ENCODE results near the gene KRT13. TPM values are rescaled to one million over a fixed set of nuclear protein-coding genes. Genes with fewer than 3 reads are reported as not detected.

KRT13 gene
- total and polyA plus RNA-seq, 10 of the 15 experiments (the other 5 are each of a cell fraction or from before 2014, with no cell fraction given) = not detected

DNA sequence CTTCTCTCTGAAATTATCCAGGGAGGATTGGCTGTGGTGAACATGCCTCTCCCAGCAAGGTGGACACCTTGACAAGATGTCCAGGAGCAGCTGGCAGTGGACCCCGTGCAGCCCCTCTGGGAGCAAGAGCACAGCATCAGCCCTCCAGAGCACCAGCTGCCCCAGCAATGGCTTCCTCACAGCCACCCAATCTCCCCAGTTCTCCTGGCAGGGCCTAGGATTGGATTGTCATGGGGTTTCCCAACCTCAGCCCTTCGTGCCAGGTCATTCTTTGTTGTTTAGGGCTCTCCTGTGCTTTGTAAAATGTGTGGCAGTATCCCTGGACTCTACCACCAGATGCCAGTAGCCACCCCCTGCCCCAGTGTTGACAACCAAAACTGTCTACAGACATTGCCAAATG lies 13.9 kb downstream of the KRT13 start:
- no peaks in the 10 kb centered on the region for H3K79me2 ChIP-seq (ENCODE audit: control insufficient read depth, insufficient read depth, low read length)
- BruUV-seq (replicated peaks) = no TSS peak
- H3K9me3 ChIP-seq (replicated peaks; ENCODE audit: control insufficient read depth, insufficient read depth, low read length) = no peaks in the 10 kb centered on the region
- no peaks in the 10 kb centered on the region for H3K4me1 ChIP-seq (ENCODE audit: control insufficient read depth, insufficient read depth, low read length)
- ChIA-PET RAD21 (ENCODE audit: unreplicated experiment) (no interaction called here), CTCF (interaction anchor here (1.6 kb wide), 1 partner anchor 157 kb away, joined by 4 read pairs; no protein-coding TSS in a partner anchor), SMC1A (ENCODE audit: uncharacterized antibody, unreplicated experiment) (interaction anchor here (1.6 kb wide), 1 partner anchor 582 kb away, joined by 4 read pairs; no protein-coding TSS in a partner anchor), POLR2A (no interaction called here)
- ATAC-seq = no peak
- no peak overlapping the region for H3K4me2 ChIP-seq (ENCODE audit: control insufficient read depth, insufficient read depth)
- intact Hi-C loops (cut with micrococcal nuclease; ENCODE audit: unreplicated experiment) = no loop called here
- FAIRE-seq = no peak
- H3K4me3 ChIP-seq = no peak overlapping the region
- no peak overlapping the region for H3K27ac ChIP-seq (ENCODE audit: control insufficient read depth, insufficient read depth)
- 5% methylated on average over 2 of the region's 2 CpGs for WGBS (ENCODE audit: insufficient coverage, insufficient replicate concordance, low lambda C conversion rate, missing lambda C conversion rate)
- in situ Hi-C loops (cut with MboI) = no loop called here
- no peak overlapping the region for H2AFZ ChIP-seq (ENCODE audit: control insufficient read depth, low read depth, low read length)
- no peaks in the 10 kb centered on the region for H4K20me1 ChIP-seq (ENCODE audit: control insufficient read depth, insufficient read depth)
- TF ChIP-seq NRF1 (conservative IDR thresholded peaks at IDR 0.05; ENCODE audit: low read depth, low read length) = no peak
- no peak for TF ChIP-seq MYB (IDR thresholded peaks at IDR 0.05; ENCODE audit: borderline replicate concordance, low read depth, low read length)
- TF ChIP-seq, protein P1, sequence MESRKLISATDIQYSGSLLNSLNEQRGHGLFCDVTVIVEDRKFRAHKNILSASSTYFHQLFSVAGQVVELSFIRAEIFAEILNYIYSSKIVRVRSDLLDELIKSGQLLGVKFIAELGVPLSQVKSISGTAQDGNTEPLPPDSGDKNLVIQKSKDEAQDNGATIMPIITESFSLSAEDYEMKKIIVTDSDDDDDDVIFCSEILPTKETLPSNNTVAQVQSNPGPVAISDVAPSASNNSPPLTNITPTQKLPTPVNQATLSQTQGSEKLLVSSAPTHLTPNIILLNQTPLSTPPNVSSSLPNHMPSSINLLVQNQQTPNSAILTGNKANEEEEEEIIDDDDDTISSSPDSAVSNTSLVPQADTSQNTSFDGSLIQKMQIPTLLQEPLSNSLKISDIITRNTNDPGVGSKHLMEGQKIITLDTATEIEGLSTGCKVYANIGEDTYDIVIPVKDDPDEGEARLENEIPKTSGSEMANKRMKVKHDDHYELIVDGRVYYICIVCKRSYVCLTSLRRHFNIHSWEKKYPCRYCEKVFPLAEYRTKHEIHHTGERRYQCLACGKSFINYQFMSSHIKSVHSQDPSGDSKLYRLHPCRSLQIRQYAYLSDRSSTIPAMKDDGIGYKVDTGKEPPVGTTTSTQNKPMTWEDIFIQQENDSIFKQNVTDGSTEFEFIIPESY (IDR thresholded peaks at IDR 0.05) = no peak
- no peak for TF ChIP-seq RFX5 (IDR thresholded peaks at IDR 0.05; ENCODE audit: low read depth, low read length)
- TF ChIP-seq PAX5 (IDR thresholded peaks at IDR 0.05; ENCODE audit: borderline replicate concordance, low read depth, low read length) = no peak
- TF ChIP-seq, protein P2, sequence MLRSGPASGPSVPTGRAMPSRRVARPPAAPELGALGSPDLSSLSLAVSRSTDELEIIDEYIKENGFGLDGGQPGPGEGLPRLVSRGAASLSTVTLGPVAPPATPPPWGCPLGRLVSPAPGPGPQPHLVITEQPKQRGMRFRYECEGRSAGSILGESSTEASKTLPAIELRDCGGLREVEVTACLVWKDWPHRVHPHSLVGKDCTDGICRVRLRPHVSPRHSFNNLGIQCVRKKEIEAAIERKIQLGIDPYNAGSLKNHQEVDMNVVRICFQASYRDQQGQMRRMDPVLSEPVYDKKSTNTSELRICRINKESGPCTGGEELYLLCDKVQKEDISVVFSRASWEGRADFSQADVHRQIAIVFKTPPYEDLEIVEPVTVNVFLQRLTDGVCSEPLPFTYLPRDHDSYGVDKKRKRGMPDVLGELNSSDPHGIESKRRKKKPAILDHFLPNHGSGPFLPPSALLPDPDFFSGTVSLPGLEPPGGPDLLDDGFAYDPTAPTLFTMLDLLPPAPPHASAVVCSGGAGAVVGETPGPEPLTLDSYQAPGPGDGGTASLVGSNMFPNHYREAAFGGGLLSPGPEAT (IDR thresholded peaks at IDR 0.05; ENCODE audit: low read depth) = no peak
- no peak for TF ChIP-seq RUNX3 (IDR thresholded peaks at IDR 0.05; ENCODE audit: low read length)
- TF ChIP-seq NFXL1 (IDR thresholded peaks at IDR 0.05; ENCODE audit: borderline replicate concordance) = no peak
- TF ChIP-seq CBX3 (IDR thresholded peaks at IDR 0.05; ENCODE audit: borderline replicate concordance, low read depth) = no peak
- no peak for TF ChIP-seq ZSCAN29 (IDR thresholded peaks at IDR 0.05)
- no peak for TF ChIP-seq ZNF217 (IDR thresholded peaks at IDR 0.05)
- TF ChIP-seq SMARCA5 (IDR thresholded peaks at IDR 0.05) = no peak
- H3K9ac ChIP-seq (ENCODE audit: control insufficient read depth, insufficient read depth, low read length) = no peak overlapping the region
- peaks cover 0 to 2% of the 10 kb centered on the region in 2 experiments; a peak in 2 of 4 replicates for H3K27me3 ChIP-seq (replicated peaks in 1 of 2; ENCODE audit: control insufficient read depth in 2 of 2, insufficient read depth in 2 of 2, low read length in 1 of 2)
- DNase-seq (ENCODE audit: low read depth, low spot score) = no peak
- H3K36me3 ChIP-seq (ENCODE audit: control insufficient read depth in 2 of 2, insufficient read depth in 2 of 2, low read length in 1 of 2) = no peaks in the 10 kb centered on the region
